H9 (cell line): ENCODE data around the gene WDFY3. TPM values are rescaled to one million over a fixed set of nuclear protein-coding genes. Genes with fewer than 3 reads are reported as not detected.

Experiments
- DNase-seq: peaks from one replicate; pipeline ENCODE4 v3.0.0-alpha.2; 2017
- H2AFZ ChIP-seq: one replicate; pipeline ENCODE4 v1.6.1; 2013; ENCODE audit warnings: mild to moderate bottlenecking, low read length, control low read depth, moderate library complexity
- H2AK5ac ChIP-seq: 2 replicates; pipeline ENCODE4 v1.6.1; 2013; ENCODE audit warnings: low read length, control low read depth, mixed read lengths; ENCODE audit not compliant: insufficient read length
- H2BK120ac ChIP-seq: one replicate; pipeline ENCODE4 v1.6.1; 2013; ENCODE audit warnings: low read depth, mild to moderate bottlenecking, low read length, control low read depth, inconsistent platforms; ENCODE audit not compliant: poor library complexity, severe bottlenecking
- H2BK12ac ChIP-seq: 2 replicates; pipeline ENCODE4 v1.6.1; 2013; ENCODE audit warnings: low read length, control low read depth, mixed read lengths, low read depth; ENCODE audit not compliant: insufficient read length
- H2BK15ac ChIP-seq: 2 replicates; pipeline ENCODE4 v1.6.1; 2013; ENCODE audit warnings: low read depth, low read length, control low read depth
- H2BK20ac ChIP-seq: one replicate; pipeline ENCODE4 v1.6.1; 2013; ENCODE audit warnings: low read depth, mild to moderate bottlenecking, low read length, control low read depth, inconsistent platforms; ENCODE audit not compliant: poor library complexity, severe bottlenecking
- H2BK5ac ChIP-seq: 2 replicates; pipeline ENCODE4 v1.6.1; 2013; ENCODE audit warnings: low read length, control low read depth, mixed read lengths; ENCODE audit not compliant: insufficient read length
- H3K14ac ChIP-seq: 2 replicates; pipeline ENCODE4 v1.6.1; 2013; ENCODE audit warnings: low read length, control low read depth; ENCODE audit not compliant: insufficient read depth
- H3K18ac ChIP-seq: 2 replicates; pipeline ENCODE4 v1.6.1; 2013; ENCODE audit warnings: low read depth, mild to moderate bottlenecking, mixed read lengths, low read length, control low read depth; ENCODE audit not compliant: insufficient read length
- H3K23ac ChIP-seq: 2 replicates; pipeline ENCODE4 v1.6.1; 2013; ENCODE audit warnings: low read length, control low read depth, mixed read lengths, low read depth; ENCODE audit not compliant: insufficient read length
- H3K23me2 ChIP-seq: 2 replicates; pipeline ENCODE4 v1.6.1; 2013; ENCODE audit warnings: low read depth, mild to moderate bottlenecking, mixed read lengths, low read length, control low read depth; ENCODE audit not compliant: insufficient read length, poor library complexity, severe bottlenecking
- H3K27ac ChIP-seq: 2 replicates; pipeline ENCODE4 v1.5.1; 2013; ENCODE audit warnings: low read length, control low read depth, mixed read lengths, low read depth; ENCODE audit not compliant: insufficient read length
- H3K27me3 ChIP-seq: 2 replicates; pipeline ENCODE4 v1.6.1; 2013; ENCODE audit warnings: low read length, control low read depth, inconsistent platforms; ENCODE audit not compliant: insufficient read depth
- H3K4ac ChIP-seq: 2 replicates; pipeline ENCODE4 v1.6.1; 2013; ENCODE audit warnings: low read depth, mild to moderate bottlenecking, control low read depth, inconsistent platforms, low read length, moderate library complexity
- H3K4me1 ChIP-seq: 2 replicates; pipeline ENCODE4 v1.6.1; 2013; ENCODE audit warnings: low read length, control low read depth, inconsistent platforms; ENCODE audit not compliant: insufficient read depth
- H3K4me2 ChIP-seq: 2 replicates; pipeline ENCODE4 v1.6.1; 2013; ENCODE audit warnings: low read length, control low read depth, mixed read lengths; ENCODE audit not compliant: insufficient read length, insufficient read depth
- H3K56ac ChIP-seq: 2 replicates; pipeline ENCODE4 v1.6.1; 2013; ENCODE audit warnings: low read depth, mild to moderate bottlenecking, mixed read lengths, low read length, control low read depth; ENCODE audit not compliant: insufficient read length
- H3K79me1 ChIP-seq: 2 replicates; pipeline ENCODE4 v1.6.1; 2013; ENCODE audit warnings: low read depth, mild to moderate bottlenecking, moderate library complexity, low read length, control low read depth, inconsistent platforms; ENCODE audit not compliant: insufficient read depth, poor library complexity, severe bottlenecking
- H3K79me2 ChIP-seq: 2 replicates; pipeline ENCODE4 v1.6.1; 2013; ENCODE audit warnings: low read length, control low read depth, inconsistent platforms; ENCODE audit not compliant: insufficient read depth
- H3K9ac ChIP-seq: 2 replicates; pipeline ENCODE4 v1.6.1; 2013; ENCODE audit warnings: low read length, control low read depth, mixed read lengths; ENCODE audit not compliant: insufficient read length; ENCODE audit errors: extremely low read depth
- H3K9me3 ChIP-seq: one replicate; pipeline ENCODE4 v1.6.1; 2013; ENCODE audit warnings: low read depth, low read length, inconsistent platforms; ENCODE audit not compliant: control insufficient read depth
- H3T11ph ChIP-seq: one replicate; pipeline ENCODE4 v1.6.1; 2013; ENCODE audit warnings: mild to moderate bottlenecking, low read length, control low read depth, inconsistent platforms
- H4K20me1 ChIP-seq: one replicate; pipeline ENCODE4 v1.6.1; 2013; ENCODE audit not compliant: control insufficient read depth, insufficient read length, insufficient read depth
- H4K5ac ChIP-seq: 2 replicates; pipeline ENCODE4 v1.6.1; 2013; ENCODE audit warnings: low read depth, mild to moderate bottlenecking, mixed read lengths, low read length, control low read depth; ENCODE audit not compliant: insufficient read length
- H4K8ac ChIP-seq: replicated peaks from 2 replicates; pipeline ENCODE4 v1.6.1; 2013; ENCODE audit warnings: low read length, control low read depth, mixed read lengths, low read depth; ENCODE audit not compliant: insufficient read length
- H4K91ac ChIP-seq: 2 replicates; pipeline ENCODE4 v1.6.1; 2013; ENCODE audit warnings: low read depth, mild to moderate bottlenecking, moderate library complexity, mixed read lengths, low read length, control low read depth; ENCODE audit not compliant: insufficient read length
- H3K27ac Mint-ChIP-seq, 3 experiments: 2 replicates in 2 of 3; 3 replicates in 1 of 3; pipeline ENCODE4 v1.8.0; 2020 to 2021; ENCODE audit warnings: mixed read lengths in 3 of 3, mild to moderate bottlenecking in 1 of 3, moderate library complexity in 1 of 3
- H3K27me3 Mint-ChIP-seq: 2 replicates; pipeline ENCODE4 v1.8.0; 2021; ENCODE audit warnings: low read depth, mild to moderate bottlenecking, moderate library complexity, mixed read lengths
- H3K36me3 Mint-ChIP-seq, 3 experiments: 2 replicates in 2 of 3; 3 replicates in 1 of 3; pipeline ENCODE4 v1.8.0; 2020 to 2021; ENCODE audit warnings: low read depth in 3 of 3, mixed read lengths in 3 of 3; ENCODE audit not compliant: insufficient read depth in 1 of 3
- H3K4me1 Mint-ChIP-seq, 2 experiments: 2 replicates each; pipeline ENCODE4 v1.8.0; 2020; ENCODE audit warnings: mixed read lengths in 2 of 2
- H3K4me3 Mint-ChIP-seq, 2 experiments: 2 replicates in 1 of 2; 3 replicates in 1 of 2; pipeline ENCODE4 v1.8.0; 2020 to 2021; ENCODE audit warnings: mild to moderate bottlenecking in 2 of 2, mixed read lengths in 2 of 2, moderate library complexity in 1 of 2
- H3K9me3 Mint-ChIP-seq, 2 experiments: 2 replicates in 1 of 2; 3 replicates in 1 of 2; pipeline ENCODE4 v1.8.0; 2020; ENCODE audit warnings: mild to moderate bottlenecking in 2 of 2, mixed read lengths in 2 of 2, moderate library complexity in 1 of 2
- CTCF ChIP-seq: fragments of 200-600 bp; sonication (generic); conservative IDR thresholded peaks from 3 replicates; pipeline ENCODE4 v1.8.0; 2021; ENCODE audit warnings: antibody characterized with exemption, mild to moderate bottlenecking
- WGBS: extraction: QIAGEN DNeasy Blood & Tissue Kit; methylation state at CpG from one replicate; pipeline ENCODE4 v1.1.7; 2013; ENCODE audit warnings: missing lambda C conversion rate, low lambda C conversion rate, mixed read lengths; ENCODE audit not compliant: insufficient read length; ENCODE audit errors: extremely low coverage; 5-methylcytosine and 5-hydroxymethylcytosine counted together
- total RNA-seq: library from RNA; stranded (reverse); gene quantifications from 2 replicates; pipeline ENCODE4 v1.2.1, GENCODE V29; 2021

WDFY3 gene
- total RNA-seq, 1 experiment from 2014 or later, result 54.6 TPM

GRCh38 chr4:84932462-84932861, 34.0 kb downstream of the WDFY3 start:
- Histone ChIP-seq H4K20me1 (no peaks in the 10 kb centered on the region), H3K79me2 (peaks cover 2% of the 10 kb centered on the region)

More at GRCh38 chr4:84932462-84932861, 34.0 kb downstream of the WDFY3 start:
- Histone ChIP-seq H3K4me1 (peaks cover 3% of the 10 kb centered on the region; the same call in 1 of the 2 replicates), H3K27ac (no peak overlapping the region), H4K91ac (no peak overlapping the region), H2BK120ac (no peak overlapping the region), H3K4ac (no peak overlapping the region), H2AK5ac (no peak overlapping the region), H3K79me1 (no peaks in the 10 kb centered on the region), H2BK5ac (no peak overlapping the region), H2BK15ac (no peak overlapping the region), H3K18ac (no peak overlapping the region), H3K9me3 (no peaks in the 10 kb centered on the region), H3T11ph (no peak overlapping the region), H4K5ac (no peak overlapping the region), H2BK12ac (no peak overlapping the region), H3K23me2 (no peaks in the 10 kb centered on the region), H3K4me2 (no peak overlapping the region), H3K27me3 (no peaks in the 10 kb centered on the region), H2BK20ac (no peak overlapping the region), H3K56ac (no peak overlapping the region), H2AFZ (no peak overlapping the region), H4K8ac (no peak overlapping the region), H3K14ac (no peak overlapping the region), H3K23ac (no peak overlapping the region), H3K9ac (no peak overlapping the region)
- no peak for TF ChIP-seq CTCF
- peaks cover 24 to 32% (median 28%) of the 10 kb centered on the region in 3 experiments for H3K36me3 Mint-ChIP-seq
- no CpG with 5 or more reads among the region's 1 CpG for WGBS
- peaks cover 19 to 21% of the 10 kb centered on the region in 2 experiments for H3K4me1 Mint-ChIP-seq
- no peaks in the 10 kb centered on the region for H3K27me3 Mint-ChIP-seq
- peak overlapping the region in 1 of 3 experiments; percentile 50; a peak in 1 of 7 replicates for H3K27ac Mint-ChIP-seq
- no peak for DNase-seq
- peaks cover 3 to 6% of the 10 kb centered on the region in 2 experiments; a peak in 4 of 5 replicates for H3K9me3 Mint-ChIP-seq
- no peak overlapping the region for H3K4me3 Mint-ChIP-seq
